Measurements from ENCODE around the gene MDFI. TPM values are rescaled to one million over a fixed set of nuclear protein-coding genes. Genes with fewer than 3 reads are reported as not detected.

MDFI gene
- total RNA-seq, 1 donor from 2014 or later = not detected

- Mint-ChIP-seq H3K27me3 (ENCODE audit: low read depth) (peaks cover 48% of the 10 kb centered on the region), H3K36me3 (ENCODE audit: low read depth) (no peaks in the 10 kb centered on the region), H3K4me3 (ENCODE audit: low read depth) (no peak overlapping the region), H3K27ac (no peak overlapping the region), H3K4me1 (ENCODE audit: low read depth) (no peaks in the 10 kb centered on the region), H3K9me3 (no peaks in the 10 kb centered on the region)
- no peak for DNase-seq (ENCODE audit: low spot score)
- intact Hi-C loops (cut with micrococcal nuclease) = no loop called here
Observed at GRCh38 chr6:41642090-41642959, 4.1 kb downstream of the MDFI start.

- H3K36me3 Mint-ChIP-seq (ENCODE audit: low read depth) = no peaks in the 10 kb centered on the region
- no peak overlapping the region for H3K4me3 Mint-ChIP-seq (ENCODE audit: low read depth)
- intact Hi-C loops (cut with micrococcal nuclease) = no loop called here
- no peaks in the 10 kb centered on the region for H3K9me3 Mint-ChIP-seq
- DNase-seq (ENCODE audit: low spot score) = no peak
- H3K4me1 Mint-ChIP-seq (ENCODE audit: low read depth) = no peaks in the 10 kb centered on the region
- peaks cover 43% of the 10 kb centered on the region for H3K27me3 Mint-ChIP-seq (ENCODE audit: low read depth)
- no peak overlapping the region for H3K27ac Mint-ChIP-seq
Observed at GRCh38 chr6:41642960-41643898, 5.0 kb downstream of the MDFI start.

GRCh38 chr6:41643899-41644269 is 5.6 kb downstream of the MDFI start:
- H3K27ac Mint-ChIP-seq = no peak overlapping the region
- H3K4me1 Mint-ChIP-seq (ENCODE audit: low read depth) = no peaks in the 10 kb centered on the region
- intact Hi-C loops (cut with micrococcal nuclease) = no loop called here
- no peak overlapping the region for H3K4me3 Mint-ChIP-seq (ENCODE audit: low read depth)
- no peaks in the 10 kb centered on the region for H3K9me3 Mint-ChIP-seq
- H3K27me3 Mint-ChIP-seq (ENCODE audit: low read depth) = peaks cover 41% of the 10 kb centered on the region
- DNase-seq (ENCODE audit: low spot score) = no peak
- H3K36me3 Mint-ChIP-seq (ENCODE audit: low read depth) = no peaks in the 10 kb centered on the region

- H3K36me3 Mint-ChIP-seq (ENCODE audit: low read depth) = no peaks in the 10 kb centered on the region
- no peak overlapping the region for H3K4me3 Mint-ChIP-seq (ENCODE audit: low read depth)
- DNase-seq (ENCODE audit: low spot score) = no peak
- H3K9me3 Mint-ChIP-seq = no peaks in the 10 kb centered on the region
- no peaks in the 10 kb centered on the region for H3K4me1 Mint-ChIP-seq (ENCODE audit: low read depth)
- H3K27me3 Mint-ChIP-seq (ENCODE audit: low read depth) = peaks cover 36% of the 10 kb centered on the region
- intact Hi-C loops (cut with micrococcal nuclease) = no loop called here
- no peak overlapping the region for H3K27ac Mint-ChIP-seq
Observed at GRCh38 chr6:41644297-41644879, 6.1 kb downstream of the MDFI start.

GRCh38 chr6:41645007-41645618 is 6.8 kb downstream of the MDFI start:
- no peaks in the 10 kb centered on the region for H3K9me3 Mint-ChIP-seq
- no peak overlapping the region for H3K4me3 Mint-ChIP-seq (ENCODE audit: low read depth)
- DNase-seq (ENCODE audit: low spot score) = no peak
- no peaks in the 10 kb centered on the region for H3K4me1 Mint-ChIP-seq (ENCODE audit: low read depth)
- no peak overlapping the region for H3K27ac Mint-ChIP-seq
- intact Hi-C loops (cut with micrococcal nuclease) = no loop called here
- no peaks in the 10 kb centered on the region for H3K36me3 Mint-ChIP-seq (ENCODE audit: low read depth)
- H3K27me3 Mint-ChIP-seq (ENCODE audit: low read depth) = peaks cover 29% of the 10 kb centered on the region

GRCh38 chr6:41646026-41646795 is 7.9 kb downstream of the MDFI start:
- Mint-ChIP-seq H3K4me1 (ENCODE audit: low read depth) (no peaks in the 10 kb centered on the region), H3K27ac (no peak overlapping the region), H3K36me3 (ENCODE audit: low read depth) (no peaks in the 10 kb centered on the region), H3K27me3 (ENCODE audit: low read depth) (peaks cover 20% of the 10 kb centered on the region), H3K4me3 (ENCODE audit: low read depth) (no peak overlapping the region), H3K9me3 (no peaks in the 10 kb centered on the region)
- DNase-seq (ENCODE audit: low spot score) = no peak
- intact Hi-C loops (cut with micrococcal nuclease) = no loop called here

- Mint-ChIP-seq H3K27ac (no peak overlapping the region), H3K4me3 (ENCODE audit: low read depth) (no peak overlapping the region), H3K36me3 (ENCODE audit: low read depth) (no peaks in the 10 kb centered on the region), H3K27me3 (ENCODE audit: low read depth) (peaks cover 14% of the 10 kb centered on the region), H3K4me1 (ENCODE audit: low read depth) (no peaks in the 10 kb centered on the region), H3K9me3 (no peaks in the 10 kb centered on the region)
- no peak for DNase-seq (ENCODE audit: low spot score)
- intact Hi-C loops (cut with micrococcal nuclease) = no loop called here
Observed at GRCh38 chr6:41647061-41647511, 8.8 kb downstream of the MDFI start.

GRCh38 chr6:41648070-41648585 is 9.9 kb downstream of the MDFI start:
- Mint-ChIP-seq H3K36me3 (ENCODE audit: low read depth) (no peaks in the 10 kb centered on the region), H3K4me3 (ENCODE audit: low read depth) (no peak overlapping the region), H3K9me3 (no peaks in the 10 kb centered on the region), H3K27me3 (ENCODE audit: low read depth) (peaks cover 10% of the 10 kb centered on the region), H3K4me1 (ENCODE audit: low read depth) (no peaks in the 10 kb centered on the region), H3K27ac (no peak overlapping the region)
- DNase-seq (ENCODE audit: low spot score) = no peak
- intact Hi-C loops (cut with micrococcal nuclease) = no loop called here

- no peak overlapping the region for H3K27ac Mint-ChIP-seq
- H3K4me3 Mint-ChIP-seq (ENCODE audit: low read depth) = no peak overlapping the region
- peaks cover 7% of the 10 kb centered on the region for H3K27me3 Mint-ChIP-seq (ENCODE audit: low read depth)
- intact Hi-C loops (cut with micrococcal nuclease) = no loop called here
- no peaks in the 10 kb centered on the region for H3K4me1 Mint-ChIP-seq (ENCODE audit: low read depth)
- no peaks in the 10 kb centered on the region for H3K9me3 Mint-ChIP-seq
- no peaks in the 10 kb centered on the region for H3K36me3 Mint-ChIP-seq (ENCODE audit: low read depth)
- DNase-seq (ENCODE audit: low spot score) = no peak
Observed at GRCh38 chr6:41648921-41649320, 10.7 kb downstream of the MDFI start.

GRCh38 chr6:41649596-41649995 is 11.3 kb downstream of the MDFI start:
- H3K36me3 Mint-ChIP-seq (ENCODE audit: low read depth) = no peaks in the 10 kb centered on the region
- H3K4me1 Mint-ChIP-seq (ENCODE audit: low read depth) = no peaks in the 10 kb centered on the region
- intact Hi-C loops (cut with micrococcal nuclease) = no loop called here
- no peak for DNase-seq (ENCODE audit: low spot score)
- peaks cover 6% of the 10 kb centered on the region for H3K27me3 Mint-ChIP-seq (ENCODE audit: low read depth)
- no peaks in the 10 kb centered on the region for H3K9me3 Mint-ChIP-seq
- H3K4me3 Mint-ChIP-seq (ENCODE audit: low read depth) = no peak overlapping the region
- no peak overlapping the region for H3K27ac Mint-ChIP-seq

GRCh38 chr6:41650120-41650519 is 11.9 kb downstream of the MDFI start:
- H3K4me1 Mint-ChIP-seq (ENCODE audit: low read depth) = no peaks in the 10 kb centered on the region
- H3K4me3 Mint-ChIP-seq (ENCODE audit: low read depth) = no peak overlapping the region
- H3K27ac Mint-ChIP-seq = no peak overlapping the region
- peaks cover 5% of the 10 kb centered on the region for H3K27me3 Mint-ChIP-seq (ENCODE audit: low read depth)
- DNase-seq (ENCODE audit: low spot score) = no peak
- no peaks in the 10 kb centered on the region for H3K9me3 Mint-ChIP-seq
- intact Hi-C loops (cut with micrococcal nuclease) = no loop called here
- no peaks in the 10 kb centered on the region for H3K36me3 Mint-ChIP-seq (ENCODE audit: low read depth)
